CD14-positive monocyte (primary cell): ENCODE measurements around the gene HVCN1. TPM values are rescaled to one million over a fixed set of nuclear protein-coding genes. Genes with fewer than 3 reads are reported as not detected.

Experiments used
- DNase-seq, 3 donors: peaks; one replicate each; pipeline ENCODE4 v3.0.0-alpha.2; 2011 to 2022
- H2AFZ ChIP-seq: 2 replicates; pipeline ENCODE4 v1.6.0; 2012; ENCODE audit warnings: mild to moderate bottlenecking, low read depth, low read length, inconsistent platforms; ENCODE audit not compliant: insufficient read depth, poor library complexity, severe bottlenecking
- H3K27ac ChIP-seq, 2 donors: 1 replicate in 1 of 2; 2 replicates in 1 of 2; pipeline ENCODE4 v1.5.1; 2012 to 2013; ENCODE audit warnings: low read length in 2 of 2, control low read depth in 1 of 2, inconsistent platforms in 1 of 2, low read depth in 1 of 2, mild to moderate bottlenecking in 1 of 2
- H3K27me3 ChIP-seq, 2 donors: one replicate each; pipeline versions ENCODE4 v1.6.0 to v1.6.1; 2011 to 2013; ENCODE audit warnings: low read length in 2 of 2; ENCODE audit not compliant: control insufficient read depth in 2 of 2, insufficient read depth in 2 of 2
- H3K36me3 ChIP-seq, 2 donors: replicated peaks in 1 of 2; 1 replicate in 1 of 2; 2 replicates in 1 of 2; pipeline versions ENCODE4 v1.5.1 to v1.6.1; 2012 to 2013; ENCODE audit warnings: low read length in 2 of 2, control low read depth in 1 of 2, inconsistent platforms in 1 of 2, mild to moderate bottlenecking in 1 of 2; ENCODE audit not compliant: insufficient read depth in 2 of 2, control insufficient read depth in 1 of 2
- H3K4me1 ChIP-seq, 2 donors: 1 replicate in 1 of 2; 2 replicates in 1 of 2; pipeline versions ENCODE4 v1.5.1 to v1.6.1; 2012 to 2013; ENCODE audit warnings: low read length in 2 of 2, control low read depth in 1 of 2, inconsistent platforms in 1 of 2, mild to moderate bottlenecking in 1 of 2, moderate library complexity in 1 of 2; ENCODE audit not compliant: insufficient read depth in 2 of 2, control insufficient read depth in 1 of 2
- H3K4me2 ChIP-seq: replicated peaks from 2 replicates; pipeline ENCODE3; 2012; ENCODE audit warnings: low read length, moderate library complexity, mild to moderate bottlenecking; ENCODE audit not compliant: poor library complexity, severe bottlenecking; ENCODE audit errors: extremely low read depth
- H3K4me3 ChIP-seq, 3 experiments: fragments of 200-600 bp in 1 of 3; sonication (generic) in 1 of 3; replicated peaks in 1 of 3; 1 replicate in 2 of 3; 2 replicates in 1 of 3; pipeline ENCODE4 v1.5.1; 2011 to 2013; ENCODE audit warnings: low read length in 3 of 3, mild to moderate bottlenecking in 3 of 3, control low read depth in 2 of 3, low read depth in 2 of 3, inconsistent platforms in 1 of 3, moderate library complexity in 1 of 3
- H3K79me2 ChIP-seq: 2 replicates; pipeline ENCODE4 v1.6.0; 2012; ENCODE audit warnings: mild to moderate bottlenecking, control low read depth, inconsistent platforms, low read length, moderate library complexity; ENCODE audit not compliant: insufficient read depth
- H3K9ac ChIP-seq: 2 replicates; pipeline ENCODE4 v1.6.0; 2017; ENCODE audit warnings: low read length, mild to moderate bottlenecking; ENCODE audit not compliant: insufficient read depth, poor library complexity, severe bottlenecking
- H3K9me3 ChIP-seq, 2 donors: replicated peaks in 1 of 2; 1 replicate in 1 of 2; 2 replicates in 1 of 2; pipeline versions ENCODE4 v1.5.1 to v1.6.1; 2012 to 2013; ENCODE audit warnings: low read length in 2 of 2, control low read depth in 1 of 2; ENCODE audit not compliant: control insufficient read depth in 1 of 2, insufficient read depth in 1 of 2
- H4K20me1 ChIP-seq: 2 replicates; pipeline ENCODE4 v1.6.0; 2012; ENCODE audit warnings: mild to moderate bottlenecking, low read length, control low read depth, moderate library complexity; ENCODE audit not compliant: insufficient read depth
- H3K27ac Mint-ChIP-seq, 7 donors: one replicate each; pipeline ENCODE4 v1.8.0; 2020; ENCODE audit warnings: mild to moderate bottlenecking in 7 of 7, mixed read lengths in 7 of 7, moderate library complexity in 6 of 7, inconsistent platforms in 2 of 7
- H3K27me3 Mint-ChIP-seq, 3 donors: one replicate each; pipeline ENCODE4 v1.8.0; 2021 to 2022; ENCODE audit warnings: low read depth in 3 of 3, mild to moderate bottlenecking in 3 of 3, mixed read lengths in 3 of 3, moderate library complexity in 3 of 3, inconsistent platforms in 1 of 3
- H3K36me3 Mint-ChIP-seq, 2 donors: one replicate each; pipeline ENCODE4 v1.8.0; 2020; ENCODE audit warnings: mixed read lengths in 2 of 2, inconsistent platforms in 1 of 2, mild to moderate bottlenecking in 1 of 2
- H3K4me1 Mint-ChIP-seq: one replicate; pipeline ENCODE4 v1.8.0; 2020; ENCODE audit warnings: mild to moderate bottlenecking, mixed read lengths
- H3K4me3 Mint-ChIP-seq, 2 donors: one replicate each; pipeline ENCODE4 v1.8.0; 2020; ENCODE audit warnings: mild to moderate bottlenecking in 2 of 2, mixed read lengths in 2 of 2, moderate library complexity in 1 of 2
- H3K9me3 Mint-ChIP-seq, 7 donors: one replicate each; pipeline ENCODE4 v1.8.0; 2020 to 2022; ENCODE audit warnings: mixed read lengths in 7 of 7, mild to moderate bottlenecking in 6 of 7, moderate library complexity in 6 of 7, inconsistent platforms in 2 of 7
- CTCF ChIP-seq: fragments of 200-600 bp; IDR thresholded peaks from one replicate; pipeline ENCODE4 v1.8.0; 2022; ENCODE audit warnings: antibody characterized with exemption, mild to moderate bottlenecking
- WGBS: methylation state at CpG from one replicate; pipeline ENCODE4 v1.1.5; 2013; ENCODE audit warnings: missing lambda C conversion rate; ENCODE audit not compliant: insufficient coverage; 5-methylcytosine and 5-hydroxymethylcytosine counted together
- intact Hi-C, 2 donors: fragments of 100-400 bp; cut with micrococcal nuclease; formaldehyde crosslinking; loops; one replicate each; pipeline versions ENCODE4 v1.15.0 to v1.15.1; 2023
- polyA plus RNA-seq, 3 donors: library from polyadenylated mRNA; depleted of rRNA in 1 of 3; unstranded in 2 of 3; stranded (reverse) in 1 of 3; fragments of 300-500 nt in 2 of 3; fragments of >200 nt in 1 of 3; fragmentation: Illumina TruSeq in 2 of 3; gene quantifications; 1 replicate in 2 of 3; 2 replicates in 1 of 3; pipeline ENCODE4 v1.2.3, GENCODE V29; 2012 to 2021

Gene HVCN1
- polyA plus RNA-seq, 3 donors: 119 to 167 (median 121) TPM

DNA sequence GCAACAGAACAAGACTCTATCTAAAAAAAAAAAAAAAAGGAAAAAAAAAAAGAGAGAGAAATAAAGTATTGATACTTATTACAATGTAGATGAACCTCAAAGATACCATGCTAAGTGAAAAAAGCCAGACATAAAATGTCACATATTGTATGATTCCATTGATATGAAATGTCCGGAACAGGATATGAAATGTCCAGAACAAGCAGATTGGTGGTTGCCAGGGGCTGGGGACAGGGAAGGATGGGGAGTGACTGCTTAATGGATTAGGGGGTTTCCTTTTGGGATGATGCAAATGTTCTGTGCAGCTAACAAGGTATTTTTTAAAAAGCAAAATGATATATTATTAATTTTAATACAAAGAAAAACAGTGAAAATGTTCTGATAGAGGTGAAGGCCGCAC is 5.0 kb downstream of the HVCN1 start:
- H3K36me3 ChIP-seq: peaks cover 39 to 72% of the 10 kb centered on the region in 2 donors
- no peak overlapping the region for H3K4me2 ChIP-seq
- no peaks in the 10 kb centered on the region for H3K9me3 Mint-ChIP-seq
- peaks cover 84% of the 10 kb centered on the region for H4K20me1 ChIP-seq
- H3K36me3 Mint-ChIP-seq: peaks cover 65 to 82% of the 10 kb centered on the region in 2 donors
- no peak for DNase-seq
- no peak overlapping the region for H3K4me3 ChIP-seq
- 100% methylated on average over 1 of the region's 2 CpGs for WGBS
- H3K4me3 Mint-ChIP-seq: no peak overlapping the region
- no peak overlapping the region for H3K27ac Mint-ChIP-seq
- no peak overlapping the region for H3K9ac ChIP-seq
- H3K4me1 ChIP-seq: peaks cover 54 to 66% of the 10 kb centered on the region in 2 donors
- TF ChIP-seq CTCF: no peak
- no peak overlapping the region for H3K27ac ChIP-seq
- peaks cover 67% of the 10 kb centered on the region for H3K4me1 Mint-ChIP-seq
- no peak overlapping the region for H2AFZ ChIP-seq
- no peaks in the 10 kb centered on the region for H3K9me3 ChIP-seq
- no peaks in the 10 kb centered on the region for H3K27me3 Mint-ChIP-seq
- no peaks in the 10 kb centered on the region for H3K27me3 ChIP-seq
- H3K79me2 ChIP-seq: peaks cover 78% of the 10 kb centered on the region
- intact Hi-C loops: loop anchor here in 1 of 2 donors (10.0 kb wide), 1 partner anchor 59 kb away; no protein-coding TSS in a partner anchor

- Histone ChIP-seq H3K36me3 (peaks cover 43 to 70% of the 10 kb centered on the region in 2 donors), H2AFZ (no peak overlapping the region), H3K27ac (peak overlapping the region in 1 of 2 donors; percentile 44), H3K4me2 (no peak overlapping the region), H3K9ac (no peak overlapping the region), H3K4me3 (no peak overlapping the region), H4K20me1 (peaks cover 76% of the 10 kb centered on the region), H3K4me1 (peaks cover 48 to 57% of the 10 kb centered on the region in 2 donors), H3K9me3 (no peaks in the 10 kb centered on the region), H3K27me3 (no peaks in the 10 kb centered on the region), H3K79me2 (peaks cover 64% of the 10 kb centered on the region)
- Mint-ChIP-seq H3K4me3 (no peak overlapping the region), H3K9me3 (no peaks in the 10 kb centered on the region), H3K4me1 (peaks cover 62% of the 10 kb centered on the region), H3K27ac (peak overlapping the region in 6 of 7 donors; percentile 5 to 74 (median 47)), H3K36me3 (peaks cover 61 to 83% of the 10 kb centered on the region in 2 donors), H3K27me3 (peaks cover 0 to 4% (median 0%) of the 10 kb centered on the region in 3 donors)
- no peak for TF ChIP-seq CTCF
- no peak for DNase-seq
- intact Hi-C loops: loop anchor here in 1 of 2 donors (10.0 kb wide), 1 partner anchor 55 kb away; no protein-coding TSS in a partner anchor
- WGBS: 100% methylated on average over 1 of the region's 1 CpG
These were observed 8.9 kb downstream of the HVCN1 start for GRCh38 chr12:110680032-110680431.
